Fibroblast of gingiva (primary cell): ENCODE results near the gene FAM20C.
"Not testable (repeated sequence)": the region's sequence is repeated elsewhere in the genome, so short reads cannot be mapped to it uniquely, and the experiment has no call there.

Experiments
- DNase-seq: peaks from one replicate; pipeline ENCODE4 v3.0.0-alpha.2; 2011; ENCODE audit warnings: low read depth

The FAM20C gene

DNA sequence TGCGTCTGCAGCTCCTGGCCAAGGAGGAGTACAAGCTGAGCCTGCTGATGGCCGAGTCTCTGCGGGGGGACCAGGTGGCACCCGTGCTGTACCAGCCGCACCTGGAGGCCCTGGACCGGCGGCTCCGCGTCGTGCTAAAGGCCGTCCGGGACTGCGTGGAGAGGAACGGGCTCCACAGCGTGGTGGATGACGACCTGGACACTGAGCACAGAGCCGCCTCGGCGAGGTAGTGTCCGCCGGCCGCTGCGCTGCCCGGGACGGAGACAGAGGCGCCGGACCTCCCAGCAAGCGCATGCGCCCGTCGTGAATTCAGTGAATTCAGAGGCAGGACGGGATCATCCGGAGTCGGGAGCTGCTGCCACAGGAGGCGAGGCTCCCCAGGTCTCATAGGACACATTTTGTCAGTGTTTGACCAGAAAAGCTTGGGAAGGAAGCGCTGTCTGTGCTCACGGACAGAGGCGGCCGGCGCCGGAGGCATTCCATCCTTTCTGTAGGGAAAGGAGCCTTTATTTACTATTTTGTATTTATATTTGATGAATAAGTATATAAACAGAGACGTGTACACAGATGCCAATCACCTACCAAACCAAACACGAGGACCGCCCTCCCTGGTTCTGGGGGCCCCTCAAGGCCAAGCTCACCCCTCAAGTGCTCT is 67.5 kb downstream of the FAM20C start:
- DNase-seq: no peak

DNA sequence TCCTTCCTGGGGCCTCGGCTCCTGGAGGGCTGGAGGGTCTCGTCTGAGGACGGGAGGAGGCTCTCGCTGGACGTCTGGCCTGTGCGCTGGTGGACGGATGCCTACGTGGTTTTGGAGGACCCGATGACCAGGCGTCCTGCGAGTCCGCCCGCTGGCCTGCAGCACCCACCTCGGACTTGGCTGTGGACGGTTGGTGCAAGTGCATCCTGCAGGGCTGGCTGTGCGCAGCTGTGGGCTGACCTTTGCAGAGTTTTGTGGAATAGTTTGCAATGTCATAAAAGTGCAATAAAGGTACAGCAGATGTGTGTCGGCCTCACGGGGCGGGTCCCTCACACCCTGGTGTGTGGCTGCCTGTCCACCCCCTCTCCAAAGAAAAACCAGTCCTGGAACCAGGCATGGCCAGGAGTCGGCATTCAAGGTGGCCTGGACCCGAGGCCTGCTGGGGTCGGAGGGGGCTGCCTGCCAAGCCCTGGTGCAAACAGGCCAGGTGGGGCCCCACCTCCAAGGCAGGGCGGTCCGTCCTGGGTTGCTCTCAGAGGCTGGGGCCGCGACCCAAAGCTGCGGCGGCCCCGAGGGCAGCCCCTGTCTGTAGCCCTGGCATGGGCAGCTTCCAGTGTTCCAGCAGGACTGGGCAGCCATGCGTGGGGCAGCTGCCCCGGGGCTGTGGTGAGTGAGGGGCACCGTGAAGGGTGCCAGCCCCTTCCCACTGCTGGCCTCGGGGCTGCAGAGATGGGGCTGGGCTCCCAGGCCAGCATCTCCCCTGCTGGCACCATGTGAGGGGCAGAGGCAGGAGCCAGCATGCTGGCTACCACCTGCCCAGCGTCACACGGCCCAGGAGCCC is 68.3 kb downstream of the FAM20C start:
- DNase-seq: no peak

DNA sequence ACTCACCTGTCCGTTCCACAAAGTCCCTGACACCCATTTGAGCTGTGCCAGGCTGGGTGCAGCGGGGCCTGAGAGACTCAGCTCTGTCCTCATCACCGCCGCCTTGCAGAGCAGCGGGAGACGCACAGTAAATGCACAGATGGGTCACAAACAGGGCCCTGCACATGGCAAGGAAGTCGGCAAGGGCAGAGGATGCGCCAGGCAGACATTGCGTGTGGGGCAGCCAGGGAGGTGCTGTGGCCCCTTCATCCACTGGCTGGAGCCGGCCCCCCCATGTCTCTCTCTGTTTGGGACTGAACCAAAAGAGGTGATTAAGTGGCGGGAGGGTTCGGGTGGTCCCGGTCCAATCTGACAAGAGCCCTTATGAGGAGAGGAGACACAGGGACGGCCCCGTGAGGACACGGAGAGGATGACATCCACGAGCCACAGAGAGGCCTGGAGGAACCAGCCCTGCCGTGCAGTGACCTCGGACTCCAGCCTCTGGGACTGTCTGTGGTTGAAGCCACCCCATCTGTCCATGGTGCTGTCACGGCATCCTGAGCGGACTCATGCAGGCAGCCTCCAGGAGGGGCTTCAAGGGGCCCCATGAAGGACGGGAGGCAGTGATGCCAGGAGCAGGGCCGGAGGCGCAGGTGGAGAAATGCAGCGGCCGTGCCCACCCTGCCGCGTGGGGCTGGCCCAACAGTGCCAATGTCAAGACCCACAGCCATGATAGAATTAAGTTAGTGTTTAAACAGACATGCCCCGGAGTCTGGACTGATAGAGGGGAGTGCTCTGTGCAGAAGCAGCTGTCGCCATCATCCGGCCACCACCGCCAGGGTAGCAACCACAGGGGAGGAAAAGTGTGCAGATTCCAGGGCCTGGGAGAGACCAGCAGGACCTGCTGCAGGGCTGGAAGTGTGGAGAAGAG is 69.2 kb downstream of the FAM20C start:
- DNase-seq: no peak

DNA sequence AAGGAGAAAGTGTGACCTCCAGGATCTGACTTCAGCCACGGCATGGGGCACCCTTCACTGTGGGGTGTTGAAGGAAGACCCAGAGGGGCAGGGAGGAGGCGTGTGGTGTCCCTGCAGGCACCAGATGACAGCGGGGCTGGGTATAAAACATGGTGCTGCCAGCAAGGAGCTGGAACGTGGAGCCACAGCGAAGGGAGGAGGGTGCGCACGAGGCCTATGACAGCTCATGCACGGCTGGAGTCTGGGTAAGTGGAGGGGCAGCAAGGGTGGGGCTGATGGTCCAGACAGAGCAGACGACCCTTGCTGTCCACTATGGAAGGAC is 69.8 kb downstream of the FAM20C start:
- DNase-seq: no peak

DNA sequence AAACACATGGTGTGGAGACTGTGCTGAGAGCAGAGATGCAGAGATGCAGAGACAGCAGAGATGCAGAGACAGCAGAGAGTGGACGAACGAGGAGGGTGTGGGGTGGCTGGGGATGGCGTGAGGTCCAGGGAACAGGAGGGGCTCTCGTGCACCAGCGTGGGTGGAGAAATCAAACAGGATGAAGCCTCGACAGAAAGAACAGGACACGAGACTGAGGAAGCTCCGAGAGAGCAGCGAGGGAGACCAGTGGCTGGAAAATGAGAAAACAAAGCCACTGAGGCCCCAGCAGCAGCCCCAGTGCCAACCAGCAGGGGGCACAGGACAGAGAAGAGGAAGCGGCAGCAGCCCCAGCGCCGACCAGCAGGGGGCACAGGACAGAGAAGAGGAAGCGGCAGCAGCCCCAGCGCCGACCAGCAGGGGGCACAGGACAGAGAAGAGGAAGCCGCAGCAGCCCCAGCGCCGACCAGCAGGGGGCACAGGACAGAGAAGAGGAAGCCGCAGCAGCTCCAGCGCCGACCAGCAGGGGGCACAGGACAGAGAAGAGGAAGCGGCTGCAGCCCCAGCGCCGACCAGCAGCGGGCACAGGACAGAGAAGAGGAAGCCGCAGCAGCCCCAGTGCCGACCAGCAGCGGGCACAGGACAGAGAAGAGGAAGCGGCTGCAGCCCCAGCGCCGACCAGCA is 70.4 kb downstream of the FAM20C start:
- DNase-seq: not testable (repeated sequence)

DNA sequence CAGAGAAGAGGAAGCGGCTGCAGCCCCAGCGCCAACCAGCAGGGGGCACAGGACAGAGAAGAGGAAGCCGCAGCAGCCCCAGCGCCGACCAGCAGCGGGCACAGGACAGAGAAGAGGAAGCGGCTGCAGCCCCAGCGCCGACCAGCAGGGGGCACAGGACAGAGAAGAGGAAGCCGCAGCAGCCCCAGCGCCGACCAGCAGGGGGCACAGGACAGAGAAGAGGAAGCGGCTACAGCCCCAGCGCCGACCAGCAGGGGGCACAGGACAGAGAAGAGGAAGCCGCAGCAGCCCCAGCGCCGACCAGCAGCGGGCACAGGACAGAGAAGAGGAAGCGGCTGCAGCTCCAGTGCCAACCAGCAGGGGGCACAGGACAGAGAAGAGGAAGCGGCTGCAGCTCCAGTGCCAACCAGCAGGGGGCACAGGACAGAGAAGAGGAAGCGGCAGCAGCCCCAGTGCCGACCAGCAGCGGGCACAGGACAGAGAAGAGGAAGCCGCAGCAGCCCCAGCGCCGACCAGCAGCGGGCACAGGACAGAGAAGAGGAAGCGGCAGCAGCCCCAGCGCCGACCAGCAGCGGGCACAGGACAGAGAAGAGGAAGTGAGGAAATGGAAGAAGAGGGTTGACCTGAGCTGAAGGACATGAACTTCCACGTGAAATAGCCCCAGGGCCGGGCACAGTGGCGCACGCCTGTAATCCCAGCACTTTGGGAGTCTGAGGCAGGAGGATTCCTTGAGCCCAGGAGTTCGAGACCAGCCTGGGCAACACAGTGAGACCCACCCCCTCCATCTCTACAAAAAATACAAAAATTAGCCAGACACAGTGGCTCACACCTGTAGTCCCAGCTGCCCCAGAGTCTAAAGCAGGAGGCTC is 71.3 kb downstream of the FAM20C start:
- not testable (repeated sequence) for DNase-seq

DNA sequence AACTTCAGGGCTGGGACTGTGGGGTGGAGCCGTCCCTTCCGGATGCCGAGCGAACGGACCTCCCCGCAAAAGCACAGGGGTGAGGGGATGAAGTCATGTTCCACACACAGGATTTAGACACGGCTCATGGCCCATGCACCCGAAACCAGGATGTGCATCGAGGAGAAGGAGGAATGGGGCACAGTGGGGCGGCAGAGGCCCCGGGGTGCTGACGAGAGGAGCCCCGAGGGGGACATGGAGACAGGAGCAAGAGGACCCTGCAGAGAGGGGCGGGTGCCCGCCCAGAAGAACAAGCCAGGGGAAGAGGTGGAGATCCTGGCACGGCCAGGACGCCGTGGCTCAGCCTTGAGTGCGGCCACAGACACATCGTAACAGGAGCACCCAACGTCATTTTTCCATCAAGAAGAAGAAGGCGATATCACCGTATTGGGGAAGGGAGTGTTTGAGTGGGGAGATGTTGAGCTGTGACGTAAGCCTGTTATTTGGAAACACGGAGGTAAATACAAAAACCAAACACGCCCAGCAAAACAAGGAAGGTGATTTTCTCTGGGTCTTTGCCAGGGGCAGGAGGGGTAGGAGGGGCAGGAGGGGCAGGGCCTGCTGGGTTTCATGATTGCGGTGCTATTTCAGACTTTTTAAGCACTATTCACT is 72.3 kb downstream of the FAM20C start:
- no peak for DNase-seq

DNA sequence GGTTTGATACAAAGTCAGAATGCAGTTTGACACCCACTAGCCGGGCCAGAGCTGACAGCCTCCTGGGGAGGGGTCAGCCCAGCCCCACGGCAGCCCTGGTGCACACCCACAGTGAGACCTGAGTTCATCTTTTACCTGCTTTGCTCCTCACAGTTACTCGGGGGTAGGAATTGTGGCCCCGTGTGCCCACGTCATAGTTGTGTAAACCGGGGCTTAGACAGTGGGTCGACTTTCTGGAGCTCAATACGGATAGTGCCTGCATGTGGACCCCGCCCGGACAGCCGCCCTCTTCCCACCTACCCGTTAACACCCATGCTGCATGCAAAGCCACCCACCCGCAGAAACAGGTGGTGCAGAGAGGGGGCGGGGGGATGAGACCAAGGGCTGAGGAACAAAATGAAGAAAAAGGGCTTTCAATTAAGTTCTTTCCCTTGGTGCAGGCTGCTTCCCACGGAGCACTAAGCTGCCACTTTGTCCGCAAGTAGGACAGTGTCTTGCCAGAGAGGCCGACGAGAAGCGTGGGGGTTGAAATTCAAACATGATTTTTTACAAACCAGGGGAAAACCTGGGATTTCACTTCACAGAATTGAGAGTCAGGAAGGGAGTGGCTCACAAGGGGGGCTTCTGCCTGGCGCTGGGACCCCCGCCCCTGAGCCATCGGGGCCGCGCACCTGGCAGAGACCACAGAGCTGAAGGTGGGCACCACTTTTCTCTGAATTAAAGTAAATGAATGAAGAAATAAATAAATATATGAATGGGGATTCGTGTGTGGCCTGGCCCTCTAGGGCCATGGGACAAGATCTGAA is 73.0 kb downstream of the FAM20C start:
- DNase-seq: no peak

DNA sequence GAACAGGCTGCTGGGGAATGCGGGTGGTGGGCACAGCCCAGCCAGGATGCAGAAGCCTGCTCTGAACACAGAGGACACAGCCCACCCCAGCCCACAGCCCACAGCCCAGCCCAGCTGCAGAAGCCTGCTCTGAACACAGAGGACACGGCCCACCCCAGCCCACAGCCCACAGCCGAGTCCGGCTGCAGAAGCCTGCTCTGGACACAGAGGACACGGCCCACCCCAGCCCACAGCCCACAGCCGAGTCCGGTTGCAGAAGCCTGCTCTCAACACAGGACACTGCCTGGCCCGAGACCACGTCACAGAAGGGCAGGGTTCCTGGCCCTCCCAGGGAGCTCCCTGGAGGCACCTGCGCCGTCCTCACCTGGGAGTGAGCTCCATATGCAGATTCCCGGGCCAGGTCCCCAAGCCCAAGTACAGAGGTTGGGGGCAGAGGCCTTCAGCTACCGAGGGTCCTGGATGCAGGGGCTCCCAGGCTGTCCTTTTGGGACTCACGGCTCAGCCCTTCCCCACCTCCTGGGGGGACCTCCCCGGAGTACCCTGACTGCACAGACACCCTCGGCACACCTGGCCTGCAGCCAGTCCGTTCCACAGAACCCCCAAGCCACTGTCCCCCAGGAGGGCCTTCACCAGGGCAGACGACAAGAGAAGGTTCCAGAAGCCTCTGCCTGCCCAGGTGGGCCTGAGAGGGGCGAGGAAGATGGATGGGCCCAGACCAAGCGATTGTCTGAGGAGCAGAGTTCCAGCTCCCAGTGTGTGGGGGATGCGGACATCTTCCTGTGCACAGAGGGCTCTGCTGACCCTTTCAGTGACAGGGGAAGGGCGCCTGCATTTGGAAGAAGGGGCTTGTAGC is 73.9 kb downstream of the FAM20C start:
- DNase-seq: no peak

DNA sequence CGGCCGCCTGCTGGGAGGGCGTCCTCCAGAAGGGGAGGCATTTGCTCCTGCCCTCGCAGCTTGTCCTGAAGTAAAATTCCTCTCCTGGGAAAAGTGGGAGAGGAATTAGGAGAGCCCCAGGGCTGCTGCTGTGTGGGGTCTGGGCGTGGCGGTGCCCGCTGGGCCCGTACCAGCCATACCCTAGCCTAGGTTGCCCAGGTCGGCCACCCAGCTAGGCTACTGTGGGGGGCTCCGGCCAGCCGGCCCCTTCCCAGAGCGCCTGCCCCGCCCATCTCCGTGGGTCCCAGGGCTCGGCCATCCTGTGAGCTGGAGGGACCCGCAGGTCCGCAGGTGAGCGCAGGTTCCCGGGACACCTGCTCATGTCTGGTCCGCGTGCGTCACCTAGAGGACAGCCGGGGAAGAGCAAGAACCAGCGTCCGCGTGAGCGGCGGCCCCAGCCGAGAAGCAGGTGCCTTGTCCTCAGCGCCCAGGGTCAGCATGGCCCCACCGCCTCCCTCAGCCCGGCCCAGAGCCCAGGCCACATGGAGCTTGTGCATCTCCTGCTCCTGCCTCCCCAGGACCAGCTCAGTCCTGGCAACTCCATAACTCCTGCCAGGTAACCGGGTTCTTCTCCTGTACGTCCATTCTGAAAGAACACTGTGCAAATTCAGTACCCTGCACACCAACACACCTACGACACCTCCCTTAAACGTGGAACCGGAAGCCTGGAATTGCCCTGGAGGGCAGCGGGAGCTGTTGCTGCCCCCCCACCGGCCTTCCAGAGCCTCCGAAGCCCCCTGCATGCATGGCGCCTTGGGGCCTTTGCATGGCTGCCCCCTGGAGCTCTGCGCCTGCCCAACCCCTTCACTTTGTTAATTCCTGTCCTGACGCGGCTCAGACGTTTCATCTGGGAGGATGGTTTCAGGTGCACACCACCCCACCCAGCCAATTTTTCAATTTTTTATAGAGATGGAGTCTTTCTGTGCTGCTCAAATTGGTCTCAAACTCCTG is 74.8 kb downstream of the FAM20C start:
- no peak for DNase-seq

DNA sequence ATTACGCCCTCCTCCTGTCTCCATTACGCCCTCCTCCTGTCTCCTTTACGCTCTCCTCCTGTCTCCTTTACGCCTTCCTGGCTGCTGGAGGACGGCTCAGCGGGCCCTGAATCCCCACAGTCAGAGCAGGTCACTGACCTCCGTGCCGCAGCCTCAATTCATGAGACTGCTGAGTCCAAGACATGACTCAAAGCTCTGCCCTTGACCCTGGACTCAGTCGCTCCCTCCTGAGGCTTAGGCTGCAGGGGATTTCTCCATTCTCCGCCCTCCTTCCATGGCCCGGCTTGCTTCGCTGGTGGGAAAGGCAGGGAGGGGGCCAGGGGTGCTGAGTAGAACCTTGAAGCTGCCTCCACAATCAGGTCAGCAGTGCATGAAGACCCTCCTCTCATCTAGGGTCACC is 76.6 kb downstream of the FAM20C start:
- DNase-seq: no peak

DNA sequence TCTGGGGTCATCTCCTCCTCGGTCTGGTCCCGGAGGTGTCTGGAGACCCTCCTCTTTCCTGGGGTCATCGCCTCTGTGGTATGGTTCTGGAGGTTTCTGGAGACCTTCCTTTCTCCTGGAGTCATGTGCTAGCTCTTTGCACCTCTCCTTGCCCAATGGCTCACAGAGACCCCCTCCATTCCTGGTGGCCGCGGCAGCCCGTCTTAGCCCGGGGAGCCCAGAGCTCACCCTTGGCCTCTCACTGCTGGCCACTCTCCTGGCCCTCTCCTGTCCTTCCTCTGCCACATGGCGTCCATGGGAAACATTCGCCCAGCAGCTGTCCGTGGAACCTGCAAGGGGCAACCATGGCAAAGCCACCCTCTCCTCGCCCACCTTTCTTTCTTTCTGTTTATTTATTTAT is 77.3 kb downstream of the FAM20C start:
- no peak for DNase-seq

DNA sequence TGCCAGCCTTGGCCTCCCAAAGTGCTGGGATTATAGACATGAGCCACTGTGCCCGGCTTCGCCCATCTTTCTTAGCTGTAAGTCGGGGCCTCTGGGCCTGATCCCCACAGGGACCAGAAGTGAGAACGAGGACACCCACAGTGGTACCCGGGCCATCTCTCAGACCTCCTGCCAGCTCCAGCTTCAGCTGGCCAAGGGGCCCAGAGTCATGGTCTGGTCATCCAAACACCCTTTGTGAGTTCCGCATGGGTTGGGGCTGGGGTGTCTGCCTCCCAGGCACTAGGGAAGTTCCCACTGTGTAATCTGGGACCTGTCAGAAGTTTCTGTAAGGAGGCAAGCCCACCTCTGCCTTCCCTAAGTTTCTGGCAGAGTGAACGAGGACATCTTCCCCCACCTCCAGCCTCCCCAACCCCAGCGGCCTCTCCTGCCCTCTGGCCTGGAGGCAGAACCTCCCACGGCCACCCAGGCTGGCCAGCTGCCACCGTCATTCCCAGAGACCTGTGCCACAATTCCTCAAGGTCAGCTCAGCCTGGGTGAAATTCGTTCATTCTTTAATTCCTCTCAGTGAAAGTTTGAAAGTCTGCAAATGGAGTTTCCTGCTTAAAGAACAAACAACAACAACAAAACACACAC is 78.1 kb downstream of the FAM20C start:
- DNase-seq: no peak

DNA sequence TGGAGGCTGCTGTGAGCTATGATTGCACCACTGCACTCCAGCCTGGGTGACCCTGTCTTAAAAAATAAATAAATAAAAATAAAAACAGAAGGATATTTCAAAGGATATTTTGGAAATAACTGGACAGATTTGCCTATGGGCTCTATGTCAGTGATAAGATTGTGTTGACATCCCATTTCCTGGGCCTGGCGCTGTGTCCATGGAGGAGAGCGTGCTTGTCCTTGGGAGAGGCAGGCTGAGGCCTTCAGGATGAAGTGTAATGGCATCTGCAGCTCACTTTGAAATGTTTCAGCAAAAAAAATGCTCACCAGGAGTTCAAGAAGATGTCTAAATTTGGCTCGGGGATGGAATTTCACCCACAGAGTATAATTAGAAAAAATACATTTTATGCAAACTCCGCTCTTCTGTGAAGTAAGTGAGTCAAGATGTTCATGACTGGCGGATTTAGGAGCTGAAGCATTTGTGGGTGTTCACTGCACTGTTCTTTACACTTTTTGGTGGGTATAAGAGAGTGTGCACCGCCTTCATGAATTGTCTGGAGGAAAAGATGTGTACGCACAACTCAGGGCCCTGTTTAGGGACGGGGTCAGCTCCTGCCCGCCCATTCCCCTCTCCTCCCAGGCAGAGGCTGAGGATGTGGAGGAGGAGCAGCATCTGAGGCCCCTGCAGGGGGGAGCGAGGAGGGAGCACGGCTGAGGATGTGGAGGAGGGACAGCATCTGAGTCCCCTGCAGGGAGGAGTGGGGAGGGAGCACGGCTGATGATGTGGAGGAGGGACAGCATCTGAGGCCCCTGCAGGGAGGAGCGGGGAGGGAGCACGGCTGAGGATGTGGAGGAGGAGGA is 79.1 kb downstream of the FAM20C start:
- DNase-seq: peak; percentile 29

DNA sequence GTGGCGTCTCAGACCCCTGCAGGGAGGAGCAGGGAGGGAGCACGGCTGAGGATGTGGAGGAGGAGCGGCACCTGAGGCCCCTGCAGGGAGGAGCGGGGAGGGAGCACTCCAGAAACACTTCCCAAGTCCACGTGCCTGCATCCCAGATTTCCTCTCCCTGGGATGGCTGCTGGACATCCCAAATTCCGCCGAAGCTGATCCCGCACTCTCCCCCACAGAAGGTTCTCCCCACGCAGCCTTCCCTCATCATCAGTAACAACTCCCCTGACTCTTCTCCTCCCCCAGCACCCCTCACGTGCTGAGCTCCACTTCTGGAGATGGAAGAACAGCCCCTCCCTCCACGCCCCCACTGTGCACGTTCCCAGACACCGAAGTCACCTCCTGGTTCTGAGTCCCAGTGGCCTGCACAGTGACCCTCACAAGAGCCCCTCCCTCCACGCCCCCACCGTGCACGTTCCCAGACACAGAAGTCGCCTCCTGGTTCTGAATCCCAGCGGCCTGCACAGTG is 79.8 kb downstream of the FAM20C start:
- no peak for DNase-seq

DNA sequence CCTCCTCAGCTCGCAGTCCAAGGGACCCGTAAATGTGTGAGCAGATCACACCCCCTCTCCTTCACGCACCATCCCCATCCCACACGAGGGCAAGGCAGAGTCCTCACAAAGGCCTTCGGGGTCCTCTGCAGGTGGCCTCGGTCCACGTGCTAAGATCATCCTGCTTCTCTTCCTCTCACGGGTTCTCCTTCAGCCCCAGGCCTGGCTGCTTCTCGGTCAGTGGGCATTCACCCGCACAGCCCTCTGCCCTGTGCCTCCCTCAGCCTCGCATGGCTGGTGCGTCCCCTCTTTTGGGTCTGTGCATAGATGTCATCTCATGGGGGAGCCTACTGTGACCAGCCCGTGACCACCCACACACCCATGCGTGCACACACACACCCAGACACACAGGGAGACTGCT is 80.3 kb downstream of the FAM20C start:
- no peak for DNase-seq
